Measurements from ENCODE around the gene CHMP4B. TPM values are rescaled to one million over a fixed set of nuclear protein-coding genes. Genes with fewer than 3 reads are reported as not detected.
A peak's percentile ranks its signal among the peaks of the same experiment; 100 is the strongest.
"Not testable (repeated sequence)": the region's sequence is repeated elsewhere in the genome, so short reads cannot be mapped to it uniquely, and the experiment has no call there.

Gene CHMP4B
- total RNA-seq, 4 donors from 2014 or later, result 62.1 to 95.8 (median 74.8) TPM

- peaks cover 19% of the 10 kb centered on the region for H3K4me1 ChIP-seq
- no peak overlapping the region for H3K27ac ChIP-seq
- no peak overlapping the region for H3K4me3 ChIP-seq
- no peaks in the 10 kb centered on the region for H3K9me3 ChIP-seq
- DNase-seq (ENCODE audit: low spot score in 2 of 2), result peak in 1 of 2 donors; percentile 72
- TF ChIP-seq EP300 (IDR thresholded peaks at IDR 0.05), result no peak
- no peak for TF ChIP-seq POLR2A (IDR thresholded peaks at IDR 0.05)
- TF ChIP-seq CTCF (IDR thresholded peaks at IDR 0.05), result peak; percentile 57 to 64
- no peaks in the 10 kb centered on the region for H3K27me3 ChIP-seq
- WGBS, result 76% methylated on average over 13 of the region's 13 CpGs
- peaks cover 7% of the 10 kb centered on the region for H3K36me3 ChIP-seq
Observed at GRCh38 chr20:33791959-33792597, 19.1 kb upstream of the CHMP4B start.

DNA sequence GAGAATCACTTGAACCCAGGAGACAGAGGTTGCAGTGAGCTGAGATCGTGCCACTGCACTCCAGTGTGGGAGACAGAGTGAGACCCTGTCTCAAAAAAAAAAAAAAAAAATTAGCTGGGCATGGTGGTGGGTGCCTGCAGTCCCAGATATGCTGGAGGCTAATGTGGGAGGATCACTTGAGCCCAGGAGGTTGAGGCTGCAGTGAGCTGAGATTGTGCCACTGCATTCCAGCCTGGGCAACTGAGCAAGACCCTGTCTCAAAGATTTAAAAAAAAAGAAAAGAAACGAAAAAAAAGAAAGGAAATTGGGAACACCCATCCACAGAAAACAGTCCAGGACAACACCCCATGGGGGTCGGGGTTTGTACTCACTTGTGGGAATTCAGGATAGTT, 18.6 kb upstream of the CHMP4B start:
- H3K27ac ChIP-seq; DNase-seq (ENCODE audit: low spot score in 2 of 2); H3K36me3 ChIP-seq; H3K27me3 ChIP-seq; H3K9me3 ChIP-seq; H3K4me3 ChIP-seq: not testable (repeated sequence)
- H3K4me1 ChIP-seq, result peaks cover 19% of the 10 kb centered on the region
- 68% methylated on average over 3 of the region's 3 CpGs for WGBS

DNA sequence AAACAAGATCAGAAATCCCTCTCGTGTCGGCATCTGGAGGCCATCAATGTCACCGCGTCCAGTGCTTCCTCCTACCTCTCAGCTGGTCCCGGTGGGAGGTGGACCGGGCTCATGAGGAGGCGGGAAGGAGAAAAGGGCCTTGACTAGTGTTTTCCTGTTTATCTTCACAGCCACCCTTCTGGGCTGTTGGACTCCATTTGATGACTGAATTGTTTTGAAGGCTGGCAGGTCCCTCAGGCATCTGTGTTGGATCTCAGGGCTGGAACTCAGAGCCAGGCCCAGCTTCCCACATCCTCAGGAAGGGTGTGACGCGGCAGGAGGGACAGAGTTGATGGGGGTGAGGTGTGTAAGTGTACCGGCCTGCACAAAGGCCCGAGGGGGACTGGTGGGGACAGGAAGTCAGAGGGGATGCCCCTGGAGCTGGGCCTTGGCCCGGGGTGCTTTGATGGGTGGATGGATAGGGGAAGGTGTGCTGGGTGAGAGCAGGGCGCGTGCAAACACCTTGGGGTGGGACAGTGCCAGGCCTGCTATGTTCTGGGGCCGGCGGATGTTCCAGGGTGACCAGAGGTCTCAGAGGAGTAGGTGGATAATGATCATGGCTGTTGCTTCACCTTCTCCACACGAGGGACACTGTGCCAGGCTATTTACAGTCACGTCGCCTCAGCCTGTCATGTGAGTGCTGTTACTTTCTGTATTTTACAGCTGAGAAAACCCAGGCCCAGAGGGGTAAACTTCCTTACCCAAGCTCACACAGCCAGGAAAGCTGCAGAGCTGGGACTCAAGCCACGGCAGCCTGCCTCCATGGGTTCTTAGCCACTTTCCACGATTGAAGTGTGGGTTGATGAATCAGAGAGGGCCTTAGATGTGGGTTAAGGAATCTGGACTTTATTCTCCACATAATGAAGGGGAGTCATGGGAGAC, 17.9 kb upstream of the CHMP4B start:
- peaks cover 7% of the 10 kb centered on the region for H3K36me3 ChIP-seq
- H3K27ac ChIP-seq, result no peak overlapping the region
- TF ChIP-seq CTCF (IDR thresholded peaks at IDR 0.05) (no peak), EP300 (IDR thresholded peaks at IDR 0.05) (no peak), POLR2AphosphoS5 (IDR thresholded peaks at IDR 0.05) (no peak), POLR2A (IDR thresholded peaks at IDR 0.05) (no peak)
- H3K27me3 ChIP-seq, result no peaks in the 10 kb centered on the region
- 50% methylated on average over 21 of the region's 21 CpGs for WGBS
- peaks cover 19% of the 10 kb centered on the region for H3K4me1 ChIP-seq
- no peaks in the 10 kb centered on the region for H3K9me3 ChIP-seq
- DNase-seq (ENCODE audit: low spot score in 2 of 2), result no peak
- H3K4me3 ChIP-seq, result no peak overlapping the region

- peaks cover 5% of the 10 kb centered on the region for H3K4me1 ChIP-seq
- H3K9me3 ChIP-seq, result no peaks in the 10 kb centered on the region
- H3K27me3 ChIP-seq, result no peaks in the 10 kb centered on the region
- H3K27ac ChIP-seq, result peak overlapping the region; percentile 64
- H3K36me3 ChIP-seq, result no peaks in the 10 kb centered on the region
- 62% methylated on average over 9 of the region's 9 CpGs for WGBS
- no peak for DNase-seq (ENCODE audit: low spot score in 2 of 2)
- TF ChIP-seq POLR2AphosphoS5 (IDR thresholded peaks at IDR 0.05), result no peak
- no peak for TF ChIP-seq EP300 (IDR thresholded peaks at IDR 0.05)
- no peak for TF ChIP-seq POLR2A (IDR thresholded peaks at IDR 0.05)
- no peak for TF ChIP-seq CTCF (IDR thresholded peaks at IDR 0.05)
- H3K4me3 ChIP-seq, result no peak overlapping the region
Observed at GRCh38 chr20:33796263-33796906, 14.8 kb upstream of the CHMP4B start.

- Histone ChIP-seq H3K4me1 (peaks cover 5% of the 10 kb centered on the region), H3K27ac (peak overlapping the region; percentile 64), H3K9me3 (no peaks in the 10 kb centered on the region), H3K27me3 (no peaks in the 10 kb centered on the region), H3K36me3 (no peaks in the 10 kb centered on the region), H3K4me3 (no peak overlapping the region)
- TF ChIP-seq POLR2A (IDR thresholded peaks at IDR 0.05), result no peak
- TF ChIP-seq EP300 (IDR thresholded peaks at IDR 0.05), result no peak
- TF ChIP-seq CTCF (IDR thresholded peaks at IDR 0.05), result no peak
- TF ChIP-seq POLR2AphosphoS5 (IDR thresholded peaks at IDR 0.05), result no peak
- WGBS, result 92% methylated on average over 5 of the region's 5 CpGs
- no peak for DNase-seq (ENCODE audit: low spot score in 2 of 2)
Observed at GRCh38 chr20:33796907-33797544, 14.1 kb upstream of the CHMP4B start.
